Transverse colon (tissue), 4 donors: Measurements from ENCODE around the gene KCND2.

Experiments
- CTCF ChIP-seq, 5 experiments: fragments of 200-600 bp in 3 of 5; fragments of 450-650 bp in 2 of 5; sonication (generic) in 3 of 5; IDR thresholded peaks; 1 replicate in 2 of 5; 2 replicates in 3 of 5; pipeline ENCODE4 v1.5.1; 2016 to 2017; ENCODE audit warnings: antibody characterized with exemption in 5 of 5, inconsistent platforms in 3 of 5, mild to moderate bottlenecking in 2 of 5, moderate library complexity in 1 of 5
- POLR2AphosphoS5 ChIP-seq, 3 donors: sonication (generic); formaldehyde crosslinking; IDR thresholded peaks; one replicate each; pipeline ENCODE4 v1.6.1; 2016; ENCODE audit warnings: antibody characterized with exemption in 3 of 3

- no peak for TF ChIP-seq CTCF (IDR thresholded peaks at IDR 0.05)
- no peak for TF ChIP-seq POLR2AphosphoS5 (IDR thresholded peaks at IDR 0.05)
Measured at GRCh38 chr7:120467676-120468075, 194.7 kb downstream of the KCND2 start.
